Measurements from ENCODE around the gene S1PR3. TPM values are rescaled to one million over a fixed set of nuclear protein-coding genes. Genes with fewer than 3 reads are reported as not detected.

S1PR3 gene
- total RNA-seq, 2 experiments from 2014 or later = 0.31 to 0.33 TPM

GRCh38 chr9:89038382-89039103 lies 47.3 kb downstream of the S1PR3 start:
- H3K36me3 ChIP-seq (ENCODE audit: insufficient read depth, low read length) = no peaks in the 10 kb centered on the region
- DNase-seq (no peak), ATAC-seq (ENCODE audit: poor library complexity) (no peak)
- POLR2A ChIA-PET = interaction anchor here (0.6 kb wide), 1 partner anchor 145 kb away, joined by 3 read pairs; no protein-coding TSS in a partner anchor
- no peaks in the 10 kb centered on the region for H3K4me1 ChIP-seq (ENCODE audit: insufficient read depth, low read length)
- Mint-ChIP-seq H3K36me3 (ENCODE audit: low read depth) (no peaks in the 10 kb centered on the region), H3K9me3 (no peaks in the 10 kb centered on the region), H3K4me3 (no peak overlapping the region), H3K27ac (no peak overlapping the region), H3K27me3 (peaks cover 41% of the 10 kb centered on the region), H3K4me1 (ENCODE audit: low read depth) (no peaks in the 10 kb centered on the region)
- H3K9me3 ChIP-seq (ENCODE audit: control insufficient read depth in 1 of 2, insufficient read depth in 1 of 2, low read length in 2 of 2) = no peaks in the 10 kb centered on the region
- no peak overlapping the region for H3K4me3 ChIP-seq (ENCODE audit: low read length)
- intact Hi-C loops (cut with DNase I, micrococcal nuclease) = no loop called here
- CTCF ChIA-PET = no interaction called here
- no peak for TF ChIP-seq CTCF (IDR thresholded peaks at IDR 0.05)
- H3K27me3 ChIP-seq (ENCODE audit: control insufficient read depth in 1 of 2, insufficient read depth in 2 of 2, low read length in 2 of 2) = peaks cover 0 to 11% of the 10 kb centered on the region in 2 experiments
- H3K27ac ChIP-seq (ENCODE audit: low read depth in 1 of 2, low read length in 2 of 2) = no peak overlapping the region

GRCh38 chr9:89039104-89039465 lies 47.8 kb downstream of the S1PR3 start:
- CTCF ChIA-PET = no interaction called here
- intact Hi-C loops (cut with DNase I, micrococcal nuclease) = no loop called here
- H3K4me1 Mint-ChIP-seq (ENCODE audit: low read depth) = no peaks in the 10 kb centered on the region
- Histone ChIP-seq H3K36me3 (ENCODE audit: insufficient read depth, low read length) (no peaks in the 10 kb centered on the region), H3K27ac (ENCODE audit: low read depth in 1 of 2, low read length in 2 of 2) (no peak overlapping the region), H3K4me3 (ENCODE audit: low read length) (no peak overlapping the region), H3K4me1 (ENCODE audit: insufficient read depth, low read length) (no peaks in the 10 kb centered on the region), H3K9me3 (ENCODE audit: control insufficient read depth in 1 of 2, insufficient read depth in 1 of 2, low read length in 2 of 2) (no peaks in the 10 kb centered on the region), H3K27me3 (ENCODE audit: control insufficient read depth in 1 of 2, insufficient read depth in 2 of 2, low read length in 2 of 2) (peaks cover 0 to 11% of the 10 kb centered on the region in 2 experiments)
- ATAC-seq (ENCODE audit: poor library complexity) = no peak
- H3K27ac Mint-ChIP-seq = no peak overlapping the region
- H3K9me3 Mint-ChIP-seq = no peaks in the 10 kb centered on the region
- H3K27me3 Mint-ChIP-seq = peaks cover 38% of the 10 kb centered on the region
- POLR2A ChIA-PET = no interaction called here
- no peaks in the 10 kb centered on the region for H3K36me3 Mint-ChIP-seq (ENCODE audit: low read depth)
- TF ChIP-seq CTCF (IDR thresholded peaks at IDR 0.05) = no peak
- no peak overlapping the region for H3K4me3 Mint-ChIP-seq
- no peak for DNase-seq

GRCh38 chr9:89039664-89040063 lies 48.4 kb downstream of the S1PR3 start:
- ChIA-PET CTCF (no interaction called here), POLR2A (no interaction called here)
- Mint-ChIP-seq H3K27me3 (peaks cover 35% of the 10 kb centered on the region), H3K9me3 (no peaks in the 10 kb centered on the region), H3K36me3 (ENCODE audit: low read depth) (no peaks in the 10 kb centered on the region), H3K4me1 (ENCODE audit: low read depth) (no peaks in the 10 kb centered on the region), H3K4me3 (no peak overlapping the region), H3K27ac (no peak overlapping the region)
- DNase-seq (no peak), ATAC-seq (ENCODE audit: poor library complexity) (no peak)
- H3K4me3 ChIP-seq (ENCODE audit: low read length) = no peak overlapping the region
- no peak for TF ChIP-seq CTCF (IDR thresholded peaks at IDR 0.05)
- H3K9me3 ChIP-seq (ENCODE audit: control insufficient read depth in 1 of 2, insufficient read depth in 1 of 2, low read length in 2 of 2) = no peaks in the 10 kb centered on the region
- peaks cover 0 to 8% of the 10 kb centered on the region in 2 experiments for H3K27me3 ChIP-seq (ENCODE audit: control insufficient read depth in 1 of 2, insufficient read depth in 2 of 2, low read length in 2 of 2)
- H3K27ac ChIP-seq (ENCODE audit: low read depth in 1 of 2, low read length in 2 of 2) = no peak overlapping the region
- intact Hi-C loops (cut with DNase I, micrococcal nuclease) = no loop called here
- H3K36me3 ChIP-seq (ENCODE audit: insufficient read depth, low read length) = no peaks in the 10 kb centered on the region
- H3K4me1 ChIP-seq (ENCODE audit: insufficient read depth, low read length) = no peaks in the 10 kb centered on the region
